Heart right ventricle (tissue), 16 donors: Measurements from ENCODE around the gene IMP3. TPM values are rescaled to one million over a fixed set of nuclear protein-coding genes. Genes with fewer than 3 reads are reported as not detected.

Experiments
- ATAC-seq, 8 donors: fragments of 200-7000 bp; cut with Tn5 transposase; one replicate each; pipeline ENCODE4 v1.9.1; 2020; ENCODE audit warnings: mild to moderate bottlenecking in 8 of 8, moderate library complexity in 8 of 8, moderate number of reproducible peaks in 1 of 8
- DNase-seq, 2 donors: peaks; one replicate each; pipeline ENCODE4 v3.0.0-alpha.2; 2020
- H3K27ac ChIP-seq, 10 donors: fragments of 200-600 bp; sonication (generic) in 2 of 10; one replicate each; pipeline versions ENCODE4 v1.5.0 to v1.8.0; 2020 to 2022; ENCODE audit warnings: mild to moderate bottlenecking in 3 of 10
- H3K27me3 ChIP-seq, 7 donors: fragments of 200-600 bp; one replicate each; pipeline ENCODE4 v1.8.0; 2021 to 2022; ENCODE audit warnings: mild to moderate bottlenecking in 2 of 7
- H3K36me3 ChIP-seq, 9 donors: fragments of 200-600 bp; sonication (generic) in 1 of 9; one replicate each; pipeline versions ENCODE4 v1.5.0 to v1.8.0; 2020 to 2022; ENCODE audit warnings: mild to moderate bottlenecking in 2 of 9
- H3K4me1 ChIP-seq, 9 donors: fragments of 200-600 bp; sonication (generic) in 1 of 9; one replicate each; pipeline versions ENCODE4 v1.5.0 to v1.8.0; 2020 to 2022; ENCODE audit warnings: mild to moderate bottlenecking in 4 of 9
- H3K4me3 ChIP-seq, 10 donors: fragments of 200-600 bp; sonication (generic) in 2 of 10; one replicate each; pipeline versions ENCODE4 v1.5.0 to v1.8.0; 2020 to 2022; ENCODE audit warnings: mild to moderate bottlenecking in 7 of 10, moderate library complexity in 2 of 10
- H3K9me3 ChIP-seq, 11 donors: fragments of 200-600 bp in 10 of 11; sonication (generic) in 2 of 11; one replicate each; pipeline versions ENCODE4 v1.5.0 to v1.8.0; 2013 to 2022; ENCODE audit warnings: mild to moderate bottlenecking in 2 of 11, control low read depth in 1 of 11, moderate library complexity in 1 of 11
- CTCF ChIP-seq, 9 donors: fragments of 200-600 bp; sonication (generic) in 2 of 9; IDR thresholded peaks; one replicate each; pipeline versions ENCODE4 v1.5.0 to v1.8.0; 2021 to 2022; ENCODE audit warnings: antibody characterized with exemption in 9 of 9, mild to moderate bottlenecking in 5 of 9, moderate library complexity in 1 of 9
- whole genome bisulfite sequencing, 2 donors: extraction: QIAGEN DNeasy Blood & Tissue Kit; methylation state at CpG; one replicate each; pipeline ENCODE4 v1.1.7; 2013; ENCODE audit warnings: inconsistent platforms in 1 of 2; 5-methylcytosine and 5-hydroxymethylcytosine counted together
- intact Hi-C, 10 donors: fragments of 100-400 bp; cut with DNase I; formaldehyde crosslinking; loops; one replicate each; pipeline versions ENCODE4 v1.11.1 to v1.14.2; 2022
- polyA plus RNA-seq, 2 donors: library from polyadenylated mRNA; stranded (reverse); fragments of 200-250 nt; gene quantifications; one replicate each; pipeline ENCODE4 v1.2.3, GENCODE V29; 2013
- total RNA-seq, 10 donors: library from RNA; stranded (reverse); fragmentation: NEBNext Ultra II Directional in 3 of 10; extraction: Animal tissue kit (Norgen Biotek cat#: 25700) in 3 of 10; gene quantifications; one replicate each; pipeline versions ENCODE4 v1.2.1 to v1.2.4, GENCODE V29; 2021 to 2023
- donor health status: Arrhythmogenic right ventricular cardiomyopathy.
- donor health status: ischemic (EF 13 %, LVEDD 7.1; RV severe dilation, severe dysfunction).
- donor health status: healthy with polysubstance abuse.
- donor health status: DM: no; HTN: yes; CAD: no.
- donor health status: DM: no; HTN: no; CAD: no.
- donor health status: ischemic (EF 25% LVEDD 6.9; RV normal size, moderate dysfunction).
- donor health status: ischemic (EF 25% LVEDD 5.7; RV mildly dilated, moderate dysfunction).
- donor health status: healthy.
- donor health status: DM: yes; HTN: yes; CAD: no.
- donor health status: Ischemic cardiomyopathy.
- donor health status: ischemic (EF 35%, LVEDD 5.7; RV mildly dilated, moderate dysfunction).
- donor health status: nonischemic (EF 11% LVEDD 7.7; RV severe dilation, severe dysfunction).
- donor health status: DM: yes; HTN: yes; CAD: no.
- donor health status: PGD.
- donor health status: ischemic (EF 29% LVEDD 5.4; RV normal size, mild dysfunction).
- donor health status: nonischemic (EF 23%, LVEDD 6.1; RV moderate dilation, normal function).

Gene IMP3
- total and polyA plus RNA-seq, 12 donors, result 33.7 to 77.2 (median 40.2) TPM

GRCh38 chr15:75606711-75607699 is 33.0 kb downstream of the IMP3 start:
- no peaks in the 10 kb centered on the region for H3K27me3 ChIP-seq
- H3K4me3 ChIP-seq, result no peak overlapping the region
- 86 to 90% methylated on average over 6 of the region's 6 CpGs for WGBS, 2 donors
- H3K4me1 ChIP-seq, result peaks cover 0 to 16% (median 0%) of the 10 kb centered on the region in 9 donors
- intact Hi-C loops, result loop anchor here in 2 of 10 donors (10.0 kb wide), 2 partner anchors 92 to 142 kb away; no protein-coding TSS in a partner anchor
- DNase-seq (no peak), ATAC-seq (no peak)
- no peaks in the 10 kb centered on the region for H3K9me3 ChIP-seq
- H3K27ac ChIP-seq, result peak overlapping the region in 1 of 10 donors; percentile 42
- no peak for TF ChIP-seq CTCF (IDR thresholded peaks at IDR 0.05)
- H3K36me3 ChIP-seq, result peaks cover 0 to 98% (median 48%) of the 10 kb centered on the region in 9 donors

GRCh38 chr15:75606026-75606425 is 34.0 kb downstream of the IMP3 start:
- TF ChIP-seq CTCF (IDR thresholded peaks at IDR 0.05), result no peak
- intact Hi-C loops, result loop anchor here in 2 of 10 donors (10.0 kb wide), 2 partner anchors 91 to 141 kb away; no protein-coding TSS in a partner anchor
- DNase-seq (no peak), ATAC-seq (no peak)
- H3K4me3 ChIP-seq, result no peak overlapping the region
- WGBS, 2 donors, result 91 to 94% methylated on average over 8 of the region's 8 CpGs
- H3K27ac ChIP-seq, result peak overlapping the region in 1 of 10 donors; percentile 42
- no peaks in the 10 kb centered on the region for H3K27me3 ChIP-seq
- peaks cover 0 to 16% (median 0%) of the 10 kb centered on the region in 9 donors for H3K4me1 ChIP-seq
- no peaks in the 10 kb centered on the region for H3K9me3 ChIP-seq
- H3K36me3 ChIP-seq, result peaks cover 0 to 98% (median 48%) of the 10 kb centered on the region in 9 donors

- Histone ChIP-seq H3K9me3 (no peaks in the 10 kb centered on the region), H3K4me1 (peaks cover 0 to 20% (median 13%) of the 10 kb centered on the region in 9 donors), H3K27ac (no peak overlapping the region), H3K36me3 (peaks cover 0 to 98% (median 23%) of the 10 kb centered on the region in 9 donors), H3K27me3 (no peaks in the 10 kb centered on the region), H3K4me3 (no peak overlapping the region)
- ATAC-seq (no peak), DNase-seq (no peak)
- intact Hi-C loops, result loop anchor here in 1 of 10 donors (10.0 kb wide), 1 partner anchor 1315 kb away; no protein-coding TSS in a partner anchor
- no peak for TF ChIP-seq CTCF (IDR thresholded peaks at IDR 0.05)
- 67 to 73% methylated on average over 2 of the region's 2 CpGs for WGBS, 2 donors
Observed at GRCh38 chr15:75599401-75599800, 40.6 kb downstream of the IMP3 start.

DNA sequence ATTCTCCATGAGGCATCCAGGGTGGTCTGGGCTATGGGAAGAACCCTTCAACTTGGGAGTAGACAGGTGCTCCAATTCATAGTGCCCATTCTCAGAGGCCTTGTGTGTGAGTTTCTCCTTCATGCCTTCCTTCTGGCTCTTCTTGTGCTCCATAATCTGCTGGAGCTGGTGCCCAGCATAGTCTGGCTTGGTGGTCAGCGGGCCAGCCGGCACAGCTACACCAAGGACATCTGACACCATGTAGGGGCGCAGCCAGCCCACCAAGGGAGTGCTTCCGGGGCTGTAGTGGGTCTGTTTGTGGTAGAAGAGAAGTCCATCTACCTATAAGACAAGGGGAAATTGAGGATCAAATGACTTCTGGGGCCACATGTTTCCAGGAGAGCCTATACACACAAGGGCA is 41.7 kb downstream of the IMP3 start:
- no peak for DNase-seq
- TF ChIP-seq CTCF (IDR thresholded peaks at IDR 0.05), result no peak
- ATAC-seq, result no peak
- intact Hi-C loops, result loop anchor here in 1 of 10 donors (10.0 kb wide), 1 partner anchor 1316 kb away; no protein-coding TSS in a partner anchor
- Histone ChIP-seq H3K4me1 (peaks cover 0 to 20% (median 13%) of the 10 kb centered on the region in 9 donors), H3K9me3 (no peaks in the 10 kb centered on the region), H3K27ac (peak overlapping the region in 1 of 10 donors; percentile 26), H3K27me3 (no peaks in the 10 kb centered on the region), H3K4me3 (no peak overlapping the region), H3K36me3 (peaks cover 0 to 98% (median 23%) of the 10 kb centered on the region in 9 donors)
- 86 to 96% methylated on average over 4 of the region's 4 CpGs for WGBS, 2 donors
